HEK293T (cell line): ENCODE data around the gene METTL14.

Experiments used
- CTCF ChIA-PET: fragments of 350-600 bp; formaldehyde crosslinking; extraction: SDS; loops from one replicate; lab custom pipeline; 2021; ENCODE audit warnings: antibody characterized with exemption, inconsistent platforms; lab: Yijun Ruan, JAX
- POLR2A ChIA-PET: fragments of 350-600 bp; formaldehyde crosslinking; extraction: SDS; loops from one replicate; lab custom pipeline; 2020; ENCODE audit warnings: antibody characterized with exemption, inconsistent platforms; lab: Yijun Ruan, JAX
- DNase-seq: peaks from one replicate; pipeline ENCODE4 v3.0.0; 2012; ENCODE audit warnings: mixed read lengths; ENCODE audit errors: extremely low spot score
- ARNT ChIP-seq: fragments of 450-650 bp; IDR thresholded peaks from 2 replicates; pipeline ENCODE4 v1.6.1; 2017; ENCODE audit warnings: mild to moderate bottlenecking
- BHLHE40 ChIP-seq: fragments of 450-650 bp; IDR thresholded peaks from 2 replicates; pipeline ENCODE4 v1.6.1; 2016; ENCODE audit warnings: mild to moderate bottlenecking, moderate library complexity, borderline replicate concordance
- ELF4 ChIP-seq: fragments of 450-650 bp; IDR thresholded peaks from 2 replicates; pipeline ENCODE4 v1.6.1; 2017; ENCODE audit warnings: antibody characterized with exemption
- FOXA1 ChIP-seq: fragments of 450-650 bp; IDR thresholded peaks from 2 replicates; pipeline ENCODE4 v1.6.1; 2016; ENCODE audit warnings: mild to moderate bottlenecking
- FOXK2 ChIP-seq: fragments of 450-650 bp; IDR thresholded peaks from 2 replicates; pipeline ENCODE4 v1.6.1; 2016; ENCODE audit warnings: mild to moderate bottlenecking
- FOXM1 ChIP-seq: fragments of 450-650 bp; IDR thresholded peaks from 2 replicates; pipeline ENCODE4 v1.6.1; 2017; ENCODE audit warnings: mild to moderate bottlenecking, borderline replicate concordance
- HDGF ChIP-seq: fragments of 450-650 bp; IDR thresholded peaks from 2 replicates; pipeline ENCODE4 v1.6.1; 2017; ENCODE audit warnings: antibody characterized with exemption, borderline replicate concordance
- L3MBTL2 ChIP-seq: fragments of 450-650 bp; conservative IDR thresholded peaks from 2 replicates; pipeline ENCODE4 v1.6.1; 2016; ENCODE audit warnings: mild to moderate bottlenecking
- LEF1 ChIP-seq: fragments of 450-650 bp; IDR thresholded peaks from 2 replicates; pipeline ENCODE4 v1.6.1; 2017; ENCODE audit warnings: mild to moderate bottlenecking, borderline replicate concordance
- NFRKB ChIP-seq: fragments of 450-650 bp; IDR thresholded peaks from 2 replicates; pipeline ENCODE4 v1.6.1; 2016; ENCODE audit warnings: mild to moderate bottlenecking, moderate library complexity
- SP1 ChIP-seq: fragments of 450-650 bp; IDR thresholded peaks from 2 replicates; pipeline ENCODE4 v1.6.1; 2017
- SUZ12 ChIP-seq: fragments of 450-650 bp; IDR thresholded peaks from 2 replicates; pipeline ENCODE4 v1.6.1; 2016; ENCODE audit warnings: mild to moderate bottlenecking
- ZNF384 ChIP-seq: fragments of 450-650 bp; IDR thresholded peaks from 2 replicates; pipeline ENCODE4 v1.6.1; 2016
- TF ChIP-seq, protein P1 (sequence below): fragments of 450-650 bp; IDR thresholded peaks from 2 replicates; pipeline ENCODE4 v1.6.1; 2016

METTL14 gene

DNA sequence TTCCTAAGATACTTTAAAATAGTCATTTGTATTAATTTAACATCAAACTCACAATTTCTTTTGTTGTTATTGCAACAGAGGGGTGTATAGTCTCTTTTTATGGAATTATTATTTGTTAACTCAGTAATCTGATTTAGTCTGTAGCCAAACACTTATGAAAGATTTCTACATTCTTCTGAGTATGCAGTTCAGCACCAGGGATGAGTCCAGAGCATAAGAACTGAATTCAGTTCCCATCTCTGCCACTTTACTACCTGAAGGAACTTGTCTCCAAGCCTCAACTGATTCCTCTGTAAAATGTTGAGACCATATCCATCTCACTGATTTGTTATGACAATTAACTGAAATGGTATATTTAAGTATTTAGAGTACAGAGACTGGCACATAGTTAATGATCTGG is 45.5 kb downstream of the METTL14 start:
- ChIA-PET POLR2A (no interaction called here), CTCF (no interaction called here)
- TF ChIP-seq L3MBTL2 (no peak), BHLHE40 (no peak), LEF1 (no peak), HDGF (no peak), FOXA1 (no peak)
- TF ChIP-seq, protein P1, sequence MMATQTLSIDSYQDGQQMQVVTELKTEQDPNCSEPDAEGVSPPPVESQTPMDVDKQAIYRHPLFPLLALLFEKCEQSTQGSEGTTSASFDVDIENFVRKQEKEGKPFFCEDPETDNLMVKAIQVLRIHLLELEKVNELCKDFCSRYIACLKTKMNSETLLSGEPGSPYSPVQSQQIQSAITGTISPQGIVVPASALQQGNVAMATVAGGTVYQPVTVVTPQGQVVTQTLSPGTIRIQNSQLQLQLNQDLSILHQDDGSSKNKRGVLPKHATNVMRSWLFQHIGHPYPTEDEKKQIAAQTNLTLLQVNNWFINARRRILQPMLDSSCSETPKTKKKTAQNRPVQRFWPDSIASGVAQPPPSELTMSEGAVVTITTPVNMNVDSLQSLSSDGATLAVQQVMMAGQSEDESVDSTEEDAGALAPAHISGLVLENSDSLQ: no peak
- DNase-seq: no peak

GRCh38 chr4:118732591-118733330 is 47.6 kb downstream of the METTL14 start:
- CTCF ChIA-PET: no interaction called here
- TF ChIP-seq BHLHE40 (no peak), HDGF (no peak), ZNF384 (no peak), FOXM1 (no peak), SP1 (no peak), FOXA1 (no peak), LEF1 (no peak)
- DNase-seq: no peak
- POLR2A ChIA-PET: no interaction called here

- no peak for DNase-seq
- ChIA-PET POLR2A (no interaction called here), CTCF (no interaction called here)
- TF ChIP-seq FOXM1 (no peak), SP1 (no peak), L3MBTL2 (no peak), FOXA1 (no peak), ELF4 (no peak), ZNF384 (no peak), LEF1 (no peak), NFRKB (no peak), HDGF (no peak), FOXK2 (no peak)
- TF ChIP-seq, protein P1: no peak
Measured at GRCh38 chr4:118734491-118735205, 49.5 kb downstream of the METTL14 start.

DNA sequence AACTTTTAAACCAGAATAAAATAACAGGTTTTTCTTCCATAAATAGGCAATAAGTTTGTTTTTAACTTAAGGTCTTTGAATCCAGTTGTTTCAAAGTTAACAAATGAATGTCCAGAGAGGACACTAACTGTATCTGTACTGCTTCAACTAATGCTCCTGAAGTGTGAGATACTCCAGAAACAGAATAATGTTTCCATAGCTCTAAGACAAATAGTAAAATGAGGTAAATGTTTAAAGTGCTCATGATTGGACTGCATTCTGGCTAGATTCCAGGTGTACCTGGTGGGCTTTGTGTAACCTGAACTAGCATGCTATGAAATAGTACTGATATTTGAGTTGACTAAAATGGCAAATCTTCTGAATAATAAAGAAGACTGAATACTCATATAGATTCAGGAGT is 51.7 kb downstream of the METTL14 start:
- POLR2A ChIA-PET: no interaction called here
- no peak for DNase-seq
- CTCF ChIA-PET: no interaction called here
- TF ChIP-seq ARNT (no peak), FOXM1 (no peak), NFRKB (no peak), LEF1 (no peak), BHLHE40 (no peak), ELF4 (no peak), ZNF384 (no peak)
- TF ChIP-seq, protein P1: no peak

DNA sequence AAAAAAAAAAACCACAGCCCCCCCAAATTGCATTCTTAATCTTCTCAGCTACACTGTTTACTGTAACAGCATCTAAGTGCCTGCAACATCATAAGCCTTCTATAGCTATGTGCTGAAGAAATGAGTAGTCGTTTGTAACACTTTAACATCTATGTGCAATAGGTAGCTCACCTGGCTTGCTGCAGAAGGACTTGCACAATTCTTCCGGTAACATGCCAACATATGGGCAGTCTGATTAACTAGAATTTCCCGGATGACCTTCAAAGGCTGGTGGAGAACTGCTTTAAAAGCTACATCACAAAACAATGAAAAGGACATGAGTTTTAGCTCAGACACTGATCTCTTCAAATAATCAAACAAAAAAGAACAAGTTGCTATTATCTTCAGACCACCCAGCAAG is 52.9 kb downstream of the METTL14 start:
- CTCF ChIA-PET: no interaction called here
- no peak for DNase-seq
- TF ChIP-seq HDGF (no peak), L3MBTL2 (no peak), SUZ12 (no peak), ZNF384 (no peak), FOXK2 (no peak)
- TF ChIP-seq, protein P1: no peak
- POLR2A ChIA-PET: no interaction called here

DNA sequence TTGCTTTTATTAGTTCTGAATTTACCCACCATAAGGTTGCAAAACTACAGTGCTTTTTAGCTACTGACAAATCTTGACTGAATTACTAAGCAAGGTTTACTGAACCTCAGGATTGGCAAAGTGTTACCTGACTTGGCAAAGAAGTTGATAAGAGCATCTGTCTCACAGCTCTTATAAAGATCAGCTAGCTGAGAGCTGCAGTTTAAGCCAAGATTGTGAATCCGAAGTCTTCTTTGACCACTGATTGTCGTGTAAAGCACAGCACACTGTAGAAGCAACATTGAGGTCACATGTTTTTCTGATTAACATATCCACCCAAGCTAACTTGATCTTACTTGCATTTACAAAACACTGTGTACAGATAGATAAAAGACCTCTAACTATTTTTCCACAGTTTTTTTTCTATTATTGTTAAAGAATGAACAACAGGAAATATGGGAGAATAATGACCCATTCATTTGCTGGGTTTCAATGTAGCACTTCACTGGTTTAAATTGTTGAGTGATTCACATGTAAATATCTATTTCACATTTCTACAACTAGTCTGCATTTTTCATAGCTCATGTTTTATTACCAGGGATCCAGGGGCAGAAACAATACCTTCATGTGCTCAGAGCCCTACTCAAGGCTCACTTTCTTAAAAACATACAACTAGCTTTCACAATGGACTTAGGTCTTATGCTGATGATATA is 54.0 kb downstream of the METTL14 start:
- no peak for TF ChIP-seq ARNT
- no peak for DNase-seq
- ChIA-PET CTCF (no interaction called here), POLR2A (no interaction called here)
